NCI-H2227 (cell line): ENCODE results near the gene RNF213.

Experiments used
- DNase-seq: peaks from one replicate; lab custom pipeline; 2025; ENCODE audit not compliant: unreplicated experiment; lab: John Stamatoyannopoulos, UW

Gene RNF213

GRCh38 chr17:80260791-80261158, at the start of gene RNF213:
Gene RNF213, plus strand, starts transcription at chr17:80260852. Its CDS starts 2,830 bp downstream, at chr17:80263682.
- peak; percentile 65 for DNase-seq

GRCh38 chr17:80212109-80212508, 48.5 kb upstream of the RNF213 start:
- DNase-seq, result no peak

- no peak for DNase-seq
Measured at GRCh38 chr17:80212511-80212910, 48.1 kb upstream of the RNF213 start.

- no peak for DNase-seq
Measured at GRCh38 chr17:80212962-80213642, 47.5 kb upstream of the RNF213 start.

GRCh38 chr17:80213643-80213975, 47.0 kb upstream of the RNF213 start:
- DNase-seq, result no peak

GRCh38 chr17:80214012-80214877, 46.4 kb upstream of the RNF213 start:
- DNase-seq, result no peak

GRCh38 chr17:80214878-80215210, 45.8 kb upstream of the RNF213 start:
- DNase-seq, result no peak

- DNase-seq, result no peak
Measured at GRCh38 chr17:80216473-80217456, 43.9 kb upstream of the RNF213 start.

- no peak for DNase-seq
Measured at GRCh38 chr17:80217703-80218362, 42.8 kb upstream of the RNF213 start.

GRCh38 chr17:80218391-80218790, 42.3 kb upstream of the RNF213 start:
- DNase-seq, result no peak

- DNase-seq, result peak; percentile 44
Measured at GRCh38 chr17:80219013-80219762, 41.5 kb upstream of the RNF213 start.

- no peak for DNase-seq
Measured at GRCh38 chr17:80219763-80220053, 40.9 kb upstream of the RNF213 start.

- DNase-seq, result peak; percentile 81
Measured at GRCh38 chr17:80220054-80220735, 40.5 kb upstream of the RNF213 start, which contains the start of the genes SGSH and SLC26A11. Gene SGSH, minus strand, starts transcription at chr17:80220333. Its CDS starts 20 bp downstream, at chr17:80220313. Gene SLC26A11, plus strand, starts transcription at chr17:80220427. Its CDS starts 1,134 bp downstream, at chr17:80221561.

- peak; percentile 59 for DNase-seq
Measured at GRCh38 chr17:80220736-80221215, 39.9 kb upstream of the RNF213 start.

- no peak for DNase-seq
Measured at GRCh38 chr17:80221351-80222105, 39.1 kb upstream of the RNF213 start.

GRCh38 chr17:80222376-80223141, 38.1 kb upstream of the RNF213 start:
- DNase-seq, result no peak

GRCh38 chr17:80223142-80223815, 37.4 kb upstream of the RNF213 start:
- no peak for DNase-seq
